H1 (cell line): Measurements from ENCODE around the gene KRAS. TPM values are rescaled to one million over a fixed set of nuclear protein-coding genes. Genes with fewer than 3 reads are reported as not detected.

Source experiments
- CTCF ChIA-PET: fragments of 300-600 bp; sonication (Branson Sonifier 250); formaldehyde crosslinking; loops from one replicate; lab custom pipeline; 2021; ENCODE audit not compliant: partially characterized antibody; lab: Charles Lee
- POLR2A ChIA-PET: fragments of 300-600 bp; sonication (Branson Sonifier 250); formaldehyde crosslinking; loops from one replicate; lab custom pipeline; 2021; ENCODE audit warnings: inconsistent platforms; ENCODE audit not compliant: partially characterized antibody; lab: Charles Lee
- DNase-seq, 2 experiments: peaks; one replicate each; pipeline versions ENCODE4 v3.0.0 to v3.0.0-alpha.2; 2010 to 2022; ENCODE audit warnings: low spot score in 2 of 2, low read depth in 1 of 2, mixed read lengths in 1 of 2
- FAIRE-seq: peaks from 2 replicates; lab custom pipeline; 2011; peaks lifted over from hg19 to GRCh38; lab: Jason Lieb, UNC
- H2AFZ ChIP-seq: 2 replicates; pipeline ENCODE4 v1.8.1; 2012; ENCODE audit warnings: low read length, inconsistent platforms
- H2AK5ac ChIP-seq: 2 replicates; pipeline ENCODE4 v1.6.1; 2013; ENCODE audit warnings: low read depth, low read length
- H2BK120ac ChIP-seq: replicated peaks from 2 replicates; pipeline ENCODE3; 2013; ENCODE audit warnings: low read depth, low read length, inconsistent platforms
- H2BK12ac ChIP-seq: 2 replicates; pipeline ENCODE4 v1.6.1; 2013; ENCODE audit warnings: low read depth, low read length
- H2BK15ac ChIP-seq: 2 replicates; pipeline ENCODE4 v1.6.1; 2013; ENCODE audit warnings: low read length
- H2BK20ac ChIP-seq: 2 replicates; pipeline ENCODE4 v1.6.1; 2013; ENCODE audit warnings: low read length
- H2BK5ac ChIP-seq: 2 replicates; pipeline ENCODE4 v1.6.1; 2013; ENCODE audit warnings: low read depth, low read length
- H3K14ac ChIP-seq: 2 replicates; pipeline ENCODE4 v1.6.1; 2013; ENCODE audit warnings: inconsistent platforms; ENCODE audit not compliant: insufficient read length
- H3K18ac ChIP-seq: 2 replicates; pipeline ENCODE4 v1.6.1; 2013; ENCODE audit warnings: low read length; ENCODE audit errors: extremely low read depth
- H3K23ac ChIP-seq: 2 replicates; pipeline ENCODE4 v1.6.1; 2013; ENCODE audit warnings: inconsistent platforms; ENCODE audit not compliant: insufficient read length
- H3K23me2 ChIP-seq: 2 replicates; pipeline ENCODE4 v1.6.1; 2013; ENCODE audit warnings: low read depth, low read length
- H3K27ac ChIP-seq: 2 replicates; pipeline ENCODE4 v1.6.1; 2011; ENCODE audit warnings: low read depth, low read length, inconsistent platforms
- H3K27me3 ChIP-seq, 4 experiments: replicated peaks in 1 of 4; 1 replicate in 1 of 4; 2 replicates in 3 of 4; pipeline versions ENCODE4 v1.6.1 to v1.8.1; 2011 to 2013; ENCODE audit warnings: low read length in 3 of 4, mild to moderate bottlenecking in 3 of 4, inconsistent platforms in 2 of 4, mixed read lengths in 2 of 4, moderate library complexity in 1 of 4; ENCODE audit not compliant: control insufficient read depth in 3 of 4, insufficient read depth in 3 of 4; ENCODE audit errors: extremely low read depth in 1 of 4
- H3K36me3 ChIP-seq, 4 experiments: 2 replicates each; pipeline versions ENCODE4 v1.6.1 to v1.8.1; 2011 to 2013; ENCODE audit warnings: mild to moderate bottlenecking in 4 of 4, low read length in 3 of 4, moderate library complexity in 2 of 4, control low read depth in 1 of 4, inconsistent platforms in 1 of 4; ENCODE audit not compliant: insufficient read depth in 4 of 4, control insufficient read depth in 2 of 4
- H3K4ac ChIP-seq: replicated peaks from 2 replicates; pipeline ENCODE3; 2013; ENCODE audit warnings: low read length, low read depth, mixed read lengths, inconsistent platforms; ENCODE audit not compliant: insufficient read length
- H3K4me1 ChIP-seq, 4 experiments: replicated peaks in 1 of 4; 1 replicate in 1 of 4; 2 replicates in 3 of 4; pipeline versions ENCODE4 v1.6.1 to v1.8.1; 2011 to 2013; ENCODE audit warnings: low read length in 3 of 4, inconsistent platforms in 2 of 4, mixed read lengths in 1 of 4; ENCODE audit not compliant: insufficient read depth in 4 of 4, control insufficient read depth in 3 of 4
- H3K4me2 ChIP-seq, 2 experiments: 2 replicates each; pipeline versions ENCODE4 v1.6.1 to v1.8.1; 2011 to 2013; ENCODE audit warnings: low read depth in 2 of 2, low read length in 2 of 2, control low read depth in 1 of 2, inconsistent platforms in 1 of 2, mild to moderate bottlenecking in 1 of 2; ENCODE audit not compliant: insufficient read depth in 1 of 2
- H3K4me3 ChIP-seq, 4 experiments: fragments of 200-600, 300-600 bp in 1 of 4; sonication (generic), shearing (Covaris generic), sonication (Bioruptor Twin) in 1 of 4; 2 replicates each; pipeline versions ENCODE4 v1.5.1 to v1.8.1; 2011 to 2016; ENCODE audit warnings: low read length in 4 of 4, low read depth in 3 of 4, control low read depth in 2 of 4, inconsistent platforms in 2 of 4, mild to moderate bottlenecking in 2 of 4, mixed read lengths in 1 of 4, moderate library complexity in 1 of 4; ENCODE audit not compliant: insufficient read depth in 2 of 4; ENCODE audit errors: extremely low read depth in 1 of 4
- H3K56ac ChIP-seq: replicated peaks from 2 replicates; pipeline ENCODE3; 2013; ENCODE audit warnings: low read depth, mild to moderate bottlenecking, mixed read lengths, low read length, inconsistent platforms; ENCODE audit not compliant: insufficient read length
- H3K79me1 ChIP-seq: 2 replicates; pipeline ENCODE4 v1.6.1; 2013; ENCODE audit warnings: low read depth, low read length, control low read depth
- H3K79me2 ChIP-seq, 2 experiments: 2 replicates each; pipeline versions ENCODE4 v1.6.1 to v1.8.1; 2012 to 2013; ENCODE audit warnings: low read length in 2 of 2, mild to moderate bottlenecking in 2 of 2, inconsistent platforms in 1 of 2; ENCODE audit not compliant: insufficient read depth in 2 of 2, control insufficient read depth in 1 of 2
- H3K9ac ChIP-seq, 4 experiments: replicated peaks in 1 of 4; 1 replicate in 1 of 4; 2 replicates in 3 of 4; pipeline versions ENCODE4 v1.6.1 to v1.8.1; 2011 to 2013; ENCODE audit warnings: low read depth in 3 of 4, low read length in 3 of 4, control low read depth in 2 of 4, mild to moderate bottlenecking in 2 of 4, moderate library complexity in 2 of 4, inconsistent platforms in 1 of 4; ENCODE audit errors: extremely low read depth in 1 of 4
- H3K9me3 ChIP-seq, 2 experiments: 2 replicates each; pipeline versions ENCODE4 v1.6.1 to v1.8.1; 2012 to 2013; ENCODE audit warnings: mild to moderate bottlenecking in 2 of 2, moderate library complexity in 2 of 2, control low read depth in 1 of 2, inconsistent platforms in 1 of 2, low read depth in 1 of 2, low read length in 1 of 2, mixed read lengths in 1 of 2; ENCODE audit not compliant: insufficient read depth in 2 of 2
- H4K20me1 ChIP-seq, 2 experiments: replicated peaks in 1 of 2; 2 replicates each; pipeline versions ENCODE3 to v1.8.1; 2011 to 2013; ENCODE audit warnings: inconsistent platforms in 2 of 2, low read length in 2 of 2, mild to moderate bottlenecking in 1 of 2; ENCODE audit not compliant: insufficient read depth in 2 of 2, control insufficient read depth in 1 of 2
- H4K5ac ChIP-seq: 2 replicates; pipeline ENCODE4 v1.6.1; 2013; ENCODE audit warnings: low read length, low read depth, mixed read lengths, inconsistent platforms; ENCODE audit not compliant: insufficient read length
- H4K8ac ChIP-seq: 2 replicates; pipeline ENCODE4 v1.8.0; 2013; ENCODE audit warnings: mild to moderate bottlenecking, moderate library complexity, low read length, inconsistent platforms; ENCODE audit not compliant: insufficient read depth; ENCODE audit errors: extremely low read depth
- H4K91ac ChIP-seq: replicated peaks from 2 replicates; pipeline ENCODE3; 2013; ENCODE audit warnings: low read length, mixed read lengths, inconsistent platforms; ENCODE audit not compliant: insufficient read length
- ASH2L ChIP-seq: fragments of 200-600, 300-600 bp; sonication (generic); IDR thresholded peaks from one replicate; pipeline ENCODE4 v1.7.1; 2017; ENCODE audit warnings: low read length
- BACH1 ChIP-seq: IDR thresholded peaks from 2 replicates; pipeline ENCODE4 v1.6.1; 2012; ENCODE audit warnings: low read length, improper control_type of control experiment
- BCL11A ChIP-seq, 2 experiments: IDR thresholded peaks; one replicate each; pipeline ENCODE4 v1.6.1; 2011; ENCODE audit warnings: low read depth in 2 of 2, low read length in 2 of 2, mild to moderate bottlenecking in 2 of 2
- BRCA1 ChIP-seq: IDR thresholded peaks from 2 replicates; pipeline ENCODE4 v1.6.1; 2012; ENCODE audit warnings: low read depth, low read length, improper control_type of control experiment
- CBX5 ChIP-seq: fragments of 300-800, 300-1000 bp; sonication (generic); IDR thresholded peaks from 2 replicates; pipeline ENCODE4 v1.7.1; 2016; ENCODE audit warnings: antibody characterized with exemption, low read length, low read depth
- CHD1 ChIP-seq: IDR thresholded peaks from 2 replicates; pipeline ENCODE4 v1.6.1; 2012; ENCODE audit warnings: low read depth, low read length, improper control_type of control experiment
- CHD2 ChIP-seq: IDR thresholded peaks from 2 replicates; pipeline ENCODE4 v1.6.1; 2012; ENCODE audit warnings: low read length, improper control_type of control experiment
- CREB1 ChIP-seq: IDR thresholded peaks from 2 replicates; pipeline ENCODE4 v1.6.1; 2012; ENCODE audit warnings: inconsistent platforms
- EGR1 ChIP-seq: IDR thresholded peaks from 2 replicates; pipeline ENCODE4 v1.6.1; 2011; ENCODE audit warnings: low read depth, low read length, borderline replicate concordance
- GTF2F1 ChIP-seq: IDR thresholded peaks from 2 replicates; pipeline ENCODE4 v1.6.1; 2012; ENCODE audit warnings: low read depth, low read length, improper control_type of control experiment, borderline replicate concordance
- KDM4A ChIP-seq: IDR thresholded peaks from one replicate; pipeline ENCODE4 v1.7.1; 2012; ENCODE audit warnings: low read depth, mild to moderate bottlenecking, moderate library complexity, low read length, inconsistent platforms; ENCODE audit not compliant: severe bottlenecking
- MAFK ChIP-seq: IDR thresholded peaks from 2 replicates; pipeline ENCODE4 v1.6.1; 2012; ENCODE audit warnings: low read depth, mild to moderate bottlenecking, improper control_type of control experiment, low read length
- PHF8 ChIP-seq: fragments of 200-600 bp; sonication (generic); conservative IDR thresholded peaks from 2 replicates; pipeline ENCODE4 v1.7.1; 2012; ENCODE audit warnings: low read depth, mild to moderate bottlenecking, inconsistent platforms, low read length, moderate library complexity
- SIX5 ChIP-seq: IDR thresholded peaks from 2 replicates; pipeline ENCODE4 v1.6.1; 2011; ENCODE audit warnings: mild to moderate bottlenecking, low read depth, low read length
- ZNF274 ChIP-seq: IDR thresholded peaks from 2 replicates; pipeline ENCODE4 v1.7.0; 2012; ENCODE audit warnings: low read length, borderline replicate concordance; ENCODE audit errors: extremely low read depth
- WGBS, 2 experiments: shearing (Covaris generic) in 1 of 2; methylation state at CpG; one replicate each; pipeline versions ENCODE4 v1.1.6 to v1.1.7; 2013 to 2015; ENCODE audit warnings: low lambda C conversion rate in 2 of 2, mixed read lengths in 2 of 2, inconsistent platforms in 1 of 2, low coverage in 1 of 2, missing lambda C conversion rate in 1 of 2; ENCODE audit not compliant: insufficient replicate concordance in 2 of 2, insufficient coverage in 1 of 2, insufficient read length in 1 of 2; ENCODE audit errors: extremely low coverage in 1 of 2, missing lambda C conversion rate in 1 of 2; 5-methylcytosine and 5-hydroxymethylcytosine counted together
- polyA plus RNA-seq, 7 experiments: library from polyadenylated mRNA; depleted of rRNA in 3 of 7; stranded (reverse) in 5 of 7; unstranded in 2 of 7; fragments of >200 nt in 5 of 7; fragments of 200-250 nt in 2 of 7; gene quantifications; 1 replicate in 5 of 7; 2 replicates in 1 of 7; 4 replicates in 1 of 7; pipeline versions ENCODE4 v1.2.1 to v1.2.3, GENCODE V29; 2011 to 2013; ENCODE audit warnings: missing spikeins in 2 of 7, mixed read lengths in 2 of 7
- total RNA-seq: library from RNA; stranded (reverse); fragmentation: NEBNext Ultra II Directional; extraction: Animal tissue kit (Norgen Biotek cat#: 25700); gene quantifications from 2 replicates; pipeline ENCODE4 v1.2.1, GENCODE V29; 2021
- TF ChIP-seq, protein P1 (sequence below): IDR thresholded peaks from 2 replicates; pipeline ENCODE4 v1.6.1; 2011; ENCODE audit warnings: low read depth, mild to moderate bottlenecking, low read length; ENCODE audit not compliant: insufficient read depth

KRAS gene
- total and polyA plus RNA-seq, 2 of the 8 experiments (the other 6 are each of a cell fraction or from before 2014, with no cell fraction given) = 24.8 to 64.6 TPM

DNA sequence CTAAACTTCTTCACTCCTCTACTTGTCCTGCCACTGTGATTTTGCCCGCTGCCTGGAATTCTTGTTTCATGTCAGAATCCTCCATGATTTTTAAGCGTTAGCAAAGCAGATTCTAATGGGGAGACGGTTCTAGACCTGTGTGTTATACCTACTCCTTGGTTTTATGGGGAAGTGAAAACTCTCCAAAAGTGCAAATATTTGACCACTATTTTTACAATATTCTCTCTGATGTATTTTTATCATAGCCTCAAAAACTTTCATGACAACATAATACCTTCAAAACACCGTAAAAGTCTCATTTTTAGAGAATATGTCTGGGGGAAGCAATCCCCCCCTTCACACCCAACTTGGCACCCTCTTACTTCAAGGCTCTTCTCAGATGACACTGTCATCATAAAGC lies 12.9 kb upstream of the KRAS start:
- no peak for DNase-seq
- H2BK120ac ChIP-seq = no peak overlapping the region
- no peak overlapping the region for H2BK15ac ChIP-seq
- H3K23me2 ChIP-seq = no peaks in the 10 kb centered on the region
- no peaks in the 10 kb centered on the region for H3K79me1 ChIP-seq
- H3K23ac ChIP-seq = no peak overlapping the region
- H3K9me3 ChIP-seq = no peaks in the 10 kb centered on the region
- H3K27ac ChIP-seq = no peak overlapping the region
- no peaks in the 10 kb centered on the region for H4K20me1 ChIP-seq
- peak overlapping the region in 1 of 2 experiments; percentile 54; a peak in 1 of 4 replicates for H3K4me2 ChIP-seq
- no peak overlapping the region for H4K8ac ChIP-seq
- no peak overlapping the region for H2BK12ac ChIP-seq
- H3K18ac ChIP-seq = no peak overlapping the region; the same call in 1 of the 2 replicates
- TF ChIP-seq BACH1 = no peak
- no peak for TF ChIP-seq CBX5
- no peak for TF ChIP-seq SIX5
- no peak for TF ChIP-seq EGR1
- no peak for TF ChIP-seq PHF8
- no peak for TF ChIP-seq GTF2F1
- TF ChIP-seq CHD1 = no peak
- TF ChIP-seq ZNF274 = no peak
- TF ChIP-seq KDM4A = no peak
- TF ChIP-seq CHD2 = no peak
- TF ChIP-seq, protein P1, sequence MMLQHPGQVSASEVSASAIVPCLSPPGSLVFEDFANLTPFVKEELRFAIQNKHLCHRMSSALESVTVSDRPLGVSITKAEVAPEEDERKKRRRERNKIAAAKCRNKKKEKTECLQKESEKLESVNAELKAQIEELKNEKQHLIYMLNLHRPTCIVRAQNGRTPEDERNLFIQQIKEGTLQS = no peak
- no peak for TF ChIP-seq CREB1
- no peak for TF ChIP-seq MAFK
- TF ChIP-seq ASH2L = no peak
- TF ChIP-seq BRCA1 = no peak
- TF ChIP-seq BCL11A (IDR thresholded peaks at IDR 0.05; ENCODE audit: low read depth in 2 of 2, low read length in 2 of 2) = no peak
- H3K36me3 ChIP-seq = no peaks in the 10 kb centered on the region
- WGBS, 2 experiments = 93% methylated on average over 4 of the region's 4 CpGs; no CpG with 5 or more reads in 1 of the 2 experiments
- no peak overlapping the region for H2BK5ac ChIP-seq
- H3K9ac ChIP-seq = no peak overlapping the region
- no peak for FAIRE-seq
- H2AFZ ChIP-seq = no peak overlapping the region
- H4K5ac ChIP-seq = no peak overlapping the region
- ChIA-PET POLR2A (no interaction called here), CTCF (no interaction called here)
- no peak overlapping the region for H4K91ac ChIP-seq
- H3K4me1 ChIP-seq = peaks cover 0 to 8% (median 5%) of the 10 kb centered on the region in 4 experiments; a peak in 4 of 7 replicates
- no peaks in the 10 kb centered on the region for H3K27me3 ChIP-seq
- H2BK20ac ChIP-seq = no peak overlapping the region
- H2AK5ac ChIP-seq = no peak overlapping the region
- no peak overlapping the region for H3K4me3 ChIP-seq
- no peak overlapping the region for H3K4ac ChIP-seq
- H3K79me2 ChIP-seq = no peaks in the 10 kb centered on the region
- H3K56ac ChIP-seq = no peak overlapping the region
- H3K14ac ChIP-seq = no peak overlapping the region
